ENCODE results near the gene FAM222A. TPM values are rescaled to one million over a fixed set of nuclear protein-coding genes. Genes with fewer than 3 reads are reported as not detected.

The FAM222A gene
- total RNA-seq, result 1.8 TPM

DNA sequence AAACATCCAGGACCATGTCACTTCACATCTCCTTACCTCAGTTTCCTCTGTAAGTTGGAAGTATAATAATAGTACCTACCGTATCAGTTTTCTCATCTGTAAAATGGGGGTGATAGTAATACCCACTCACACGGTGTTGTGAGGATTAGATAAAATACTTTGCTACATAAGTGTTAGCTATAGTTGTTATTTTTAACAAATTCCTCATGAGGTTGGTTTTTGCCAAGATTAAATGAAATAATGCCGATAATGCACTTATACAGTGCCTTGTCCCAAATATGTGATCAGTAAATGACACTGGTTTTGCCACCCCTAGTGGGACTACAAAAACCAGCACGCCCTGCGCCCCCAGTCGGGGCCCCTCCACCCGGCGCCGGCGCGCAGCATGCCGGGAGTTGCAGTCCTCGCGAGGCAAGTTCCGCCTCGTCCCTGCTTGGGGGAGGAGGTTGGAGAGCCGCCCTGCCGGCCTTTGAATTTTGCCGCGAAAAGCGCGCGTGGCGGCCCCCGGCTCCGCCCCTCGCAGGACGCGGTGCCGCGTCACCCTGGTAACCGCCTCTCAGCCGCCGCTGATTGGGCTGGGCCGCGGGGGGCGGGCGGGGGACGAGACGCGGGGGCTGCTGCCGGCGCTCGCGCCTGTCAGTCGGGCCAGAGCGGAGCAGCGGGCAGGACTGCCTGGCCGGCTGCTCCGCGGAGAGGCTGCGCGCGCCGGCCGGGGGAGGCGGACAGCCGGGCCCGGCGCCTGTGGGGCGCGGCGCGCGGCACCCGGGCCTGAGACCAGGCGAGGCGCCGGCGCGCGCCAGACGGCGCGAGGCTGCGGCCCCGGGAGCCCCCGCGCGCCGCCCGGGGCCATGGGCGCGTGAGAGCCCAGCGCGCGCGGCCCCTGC is at the start of gene FAM222A:
Gene FAM222A, plus strand, starts transcription at position 639 of the 884 bp plus-strand sequence. CDS start 30,322 bp downstream, outside the sequence.
- DNase-seq (ENCODE audit: low spot score), result peak; percentile 99
- peak; percentile 84 for ATAC-seq

DNA sequence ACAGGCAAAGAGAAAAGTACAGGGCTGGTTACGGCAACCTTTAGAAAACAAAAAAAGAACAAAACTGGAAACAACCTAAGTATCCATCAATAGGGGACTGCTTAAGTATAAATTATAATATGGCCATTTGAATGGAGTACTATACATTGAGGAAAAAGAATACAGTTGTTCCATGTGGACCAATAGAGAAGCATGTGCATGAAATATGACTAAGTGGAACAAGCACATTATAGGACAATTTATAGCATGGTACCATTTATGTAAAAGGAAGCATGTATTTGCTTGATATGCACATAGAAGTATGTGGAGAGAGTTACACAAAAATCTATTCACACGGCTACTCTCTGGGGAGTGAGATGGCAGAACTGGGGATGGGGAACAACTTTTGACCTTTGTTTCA is 49.2 kb upstream of the FAM222A start:
- DNase-seq (ENCODE audit: low spot score), result no peak
- no peak for ATAC-seq

- no peak for ATAC-seq
Observed at GRCh38 chr12:109666068-109666467, 47.6 kb upstream of the FAM222A start.

DNA sequence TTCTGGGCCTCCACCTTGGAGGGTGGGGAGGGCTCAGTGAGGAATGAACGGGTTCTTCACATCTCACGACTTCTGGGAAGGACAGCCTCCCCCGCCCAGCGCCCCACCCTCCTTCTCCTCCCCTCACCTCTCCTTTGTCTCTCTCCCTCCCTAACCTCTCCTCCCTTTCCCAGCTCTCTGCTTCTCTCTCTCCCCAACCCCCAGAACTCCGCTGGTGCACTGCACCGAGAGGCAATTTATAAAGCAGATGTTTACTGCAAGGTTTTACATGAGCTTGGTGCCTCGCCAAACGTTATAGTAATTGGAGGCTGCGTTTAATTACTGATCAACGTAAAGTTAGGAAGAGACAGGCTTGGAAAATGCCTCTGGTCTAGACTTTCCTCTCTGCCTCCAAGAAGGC is 42.9 kb upstream of the FAM222A start:
- DNase-seq (ENCODE audit: low spot score) (no peak), ATAC-seq (no peak)

More at GRCh38 chr12:109666068-109666467, 47.6 kb upstream of the FAM222A start:
- no peak for DNase-seq (ENCODE audit: low spot score)

DNA sequence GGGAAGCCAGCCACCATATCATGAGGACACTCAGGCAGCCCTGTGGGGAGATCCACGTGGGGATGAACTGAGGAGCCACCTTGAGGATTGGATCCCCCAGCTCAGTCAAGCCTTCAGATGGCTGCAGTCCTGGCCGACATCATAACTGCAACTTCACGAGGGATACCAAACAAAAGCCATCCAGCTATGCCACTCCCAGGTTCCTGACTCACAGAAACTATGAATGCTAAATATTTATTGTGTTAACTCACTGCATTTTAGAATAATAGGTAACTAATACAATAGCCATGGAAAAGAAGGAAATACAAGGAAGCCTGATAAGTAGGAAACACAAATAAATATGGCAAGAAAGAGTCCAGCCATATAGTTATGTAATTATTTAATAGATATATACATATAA is 42.1 kb upstream of the FAM222A start:
- ATAC-seq (no peak), DNase-seq (ENCODE audit: low spot score) (no peak)

- ATAC-seq (no peak), DNase-seq (ENCODE audit: low spot score) (no peak)
Observed at GRCh38 chr12:109673379-109673778, 40.2 kb upstream of the FAM222A start.

- no peak for DNase-seq (ENCODE audit: low spot score)
- ATAC-seq, result no peak
Observed at GRCh38 chr12:109673884-109674283, 39.7 kb upstream of the FAM222A start.

GRCh38 chr12:109675411-109675810 is 38.2 kb upstream of the FAM222A start:
- no peak for DNase-seq (ENCODE audit: low spot score)

GRCh38 chr12:109677279-109677691 is 36.3 kb upstream of the FAM222A start:
- DNase-seq (ENCODE audit: low spot score) (no peak), ATAC-seq (no peak)

More at GRCh38 chr12:109675411-109675810, 38.2 kb upstream of the FAM222A start:
- no peak for ATAC-seq

- no peak for ATAC-seq
- no peak for DNase-seq (ENCODE audit: low spot score)
Observed at GRCh38 chr12:109678719-109679118, 34.9 kb upstream of the FAM222A start.

GRCh38 chr12:109679501-109680263 is 33.9 kb upstream of the FAM222A start:
- ATAC-seq (no peak), DNase-seq (ENCODE audit: low spot score) (no peak)

DNA sequence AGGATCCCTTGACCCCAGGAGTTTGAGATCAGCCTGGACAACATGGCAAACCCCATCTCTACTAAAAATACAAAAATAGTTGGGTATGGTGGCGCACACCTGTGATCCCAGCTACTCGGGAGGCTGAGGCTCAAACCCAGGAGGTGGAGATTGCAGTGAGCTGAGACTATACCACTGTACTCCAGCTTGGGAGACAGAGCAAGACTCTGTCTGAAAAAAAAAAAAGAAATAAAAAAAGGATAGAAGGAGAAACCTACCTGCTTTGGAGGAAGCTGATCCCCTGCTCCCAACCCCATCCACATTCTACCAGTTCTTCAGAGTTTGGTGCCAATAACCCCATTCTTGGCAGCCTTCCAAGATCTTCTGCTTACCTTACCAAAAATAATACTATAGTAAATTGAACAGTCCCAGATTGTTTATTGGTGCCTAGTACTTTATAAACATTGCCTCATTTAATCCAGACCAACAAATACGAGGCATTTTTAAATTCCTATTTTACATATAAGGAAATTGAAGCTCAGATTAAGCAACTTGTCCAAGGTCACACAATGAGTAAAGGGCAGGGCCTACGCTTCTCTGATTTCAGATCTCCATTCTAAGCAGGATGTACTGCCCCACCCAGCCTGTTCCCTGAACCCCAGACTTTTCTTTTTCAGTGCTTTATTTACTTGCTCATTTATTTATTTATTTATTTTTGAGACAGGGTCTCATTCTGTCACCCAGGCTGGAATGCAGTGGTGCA is 33.2 kb upstream of the FAM222A start:
- peak; percentile 50 for ATAC-seq
- DNase-seq (ENCODE audit: low spot score), result peak; percentile 53

- DNase-seq (ENCODE audit: low spot score), result no peak
- ATAC-seq, result peak; percentile 83
Observed at GRCh38 chr12:109681986-109682707, 31.5 kb upstream of the FAM222A start.

DNA sequence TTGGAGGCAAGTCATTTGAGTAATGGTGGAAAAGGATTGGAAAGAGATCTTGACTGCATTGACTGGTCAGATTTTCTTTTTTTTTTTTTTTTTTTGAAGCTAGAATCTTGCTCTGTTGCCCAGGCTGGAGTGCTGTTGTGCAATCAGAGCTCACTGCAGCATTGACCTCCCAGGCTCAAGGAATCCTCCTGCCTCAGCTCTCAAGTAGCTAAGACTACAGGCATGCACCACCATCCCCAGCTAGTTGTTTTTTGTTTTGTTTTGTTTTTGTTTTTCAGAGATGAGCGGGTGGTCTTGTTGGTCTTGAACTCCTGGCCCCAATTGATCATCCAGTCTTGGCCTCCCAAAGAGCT is 30.9 kb upstream of the FAM222A start:
- no peak for ATAC-seq
- no peak for DNase-seq (ENCODE audit: low spot score)

GRCh38 chr12:109683316-109683715 is 30.3 kb upstream of the FAM222A start:
- DNase-seq (ENCODE audit: low spot score) (no peak), ATAC-seq (no peak)

- ATAC-seq (no peak), DNase-seq (ENCODE audit: low spot score) (no peak)
Observed at GRCh38 chr12:109685574-109686447, 27.8 kb upstream of the FAM222A start.

- DNase-seq (ENCODE audit: low spot score), result no peak
- no peak for ATAC-seq
Observed at GRCh38 chr12:109686523-109686922, 27.1 kb upstream of the FAM222A start.

- DNase-seq (ENCODE audit: low spot score) (no peak), ATAC-seq (no peak)
Observed at GRCh38 chr12:109687250-109687649, 26.4 kb upstream of the FAM222A start.

GRCh38 chr12:109689426-109689825 is 24.2 kb upstream of the FAM222A start:
- no peak for ATAC-seq
- no peak for DNase-seq (ENCODE audit: low spot score)

DNA sequence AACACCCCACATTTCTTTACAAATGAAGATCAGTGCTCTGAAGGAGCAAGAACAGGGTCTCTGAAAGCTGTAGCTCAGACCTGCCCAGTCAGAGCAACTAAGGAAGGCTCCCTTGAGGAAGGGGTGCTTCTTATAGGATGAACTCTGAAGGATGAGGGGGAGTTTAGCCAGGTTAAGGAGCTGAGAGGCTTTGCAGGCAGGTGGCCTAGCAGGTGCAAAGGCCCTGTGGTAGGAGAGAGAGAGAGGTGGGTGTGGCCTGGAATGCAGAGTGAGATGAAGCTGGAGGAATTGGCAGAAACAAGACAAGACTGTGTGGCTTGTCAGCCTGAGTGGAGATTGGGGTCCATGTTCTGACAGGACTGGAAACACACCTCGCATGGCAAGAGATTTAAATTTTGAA is 20.5 kb upstream of the FAM222A start:
- no peak for ATAC-seq

More for the DNA sequence above, 20.5 kb upstream of the FAM222A start:
- no peak for DNase-seq (ENCODE audit: low spot score)

All from left lobe of liver (tissue), 2 donors.